CD4-positive, alpha-beta T cell treated with Interleukin-12 subunit alpha and Interleukin-12 subunit beta, for 1 hour (primary cell): ENCODE measurements around the gene EPN1.
A peak's percentile ranks its signal among the peaks of the same experiment; 100 is the strongest.

Experiments
- DNase-seq: peaks from one replicate; pipeline ENCODE4 v3.0.0-alpha.2; 2020

EPN1 gene

DNA sequence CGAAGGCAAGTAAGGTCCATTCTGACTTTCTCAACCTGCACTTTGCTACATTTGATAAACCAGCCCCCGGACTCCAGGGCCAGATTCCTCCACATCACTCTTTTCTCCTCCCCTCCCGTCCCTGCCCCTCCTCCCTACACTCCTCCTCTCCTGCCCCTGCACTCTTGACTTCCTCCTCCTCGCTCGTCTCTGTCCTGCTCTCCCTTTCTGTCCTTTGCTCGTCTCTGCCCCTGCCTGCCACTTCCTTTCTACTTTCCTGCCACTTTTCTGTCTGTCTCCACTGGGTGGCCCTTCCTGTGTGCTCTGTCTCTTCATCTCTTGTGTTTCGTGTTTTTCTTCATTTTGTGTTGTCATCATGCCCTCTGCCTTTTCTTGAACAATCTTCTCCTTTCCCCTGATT lies 13.2 kb upstream of the EPN1 start:
- no peak for DNase-seq

DNA sequence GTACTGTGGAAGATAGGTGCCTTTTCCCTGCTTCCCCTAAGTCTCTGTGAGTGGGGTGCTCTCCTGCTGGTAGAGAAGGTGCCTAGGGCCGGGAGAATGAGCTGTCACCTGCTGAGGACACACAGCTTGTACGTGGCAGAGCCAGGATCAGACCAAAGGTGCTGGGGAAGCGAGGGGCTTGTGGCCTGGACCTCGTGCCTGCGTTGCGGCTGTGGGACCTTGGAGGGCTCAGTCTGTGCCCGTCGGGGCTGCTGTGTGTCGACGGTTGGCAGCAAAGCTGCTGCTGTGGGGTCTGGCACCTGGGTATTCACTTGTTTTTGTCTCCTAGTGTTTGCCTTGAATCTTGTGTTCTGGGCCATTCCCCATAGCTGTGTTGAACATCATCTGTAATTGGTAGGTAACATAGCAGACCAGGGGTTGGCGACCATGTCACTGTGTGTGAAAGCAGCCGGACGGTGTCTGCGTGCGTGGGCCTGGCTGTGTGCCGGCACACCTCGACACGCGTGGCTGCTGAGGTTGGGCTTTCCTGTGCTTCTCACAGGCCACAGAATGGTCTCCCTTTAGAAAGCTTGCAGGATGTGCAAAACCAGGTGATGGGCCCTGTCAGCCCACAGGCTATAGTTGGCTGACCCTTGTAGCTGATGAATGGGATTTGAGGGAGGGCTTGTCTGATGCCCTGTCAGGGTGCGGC lies 11.0 kb upstream of the EPN1 start:
- no peak for DNase-seq

DNA sequence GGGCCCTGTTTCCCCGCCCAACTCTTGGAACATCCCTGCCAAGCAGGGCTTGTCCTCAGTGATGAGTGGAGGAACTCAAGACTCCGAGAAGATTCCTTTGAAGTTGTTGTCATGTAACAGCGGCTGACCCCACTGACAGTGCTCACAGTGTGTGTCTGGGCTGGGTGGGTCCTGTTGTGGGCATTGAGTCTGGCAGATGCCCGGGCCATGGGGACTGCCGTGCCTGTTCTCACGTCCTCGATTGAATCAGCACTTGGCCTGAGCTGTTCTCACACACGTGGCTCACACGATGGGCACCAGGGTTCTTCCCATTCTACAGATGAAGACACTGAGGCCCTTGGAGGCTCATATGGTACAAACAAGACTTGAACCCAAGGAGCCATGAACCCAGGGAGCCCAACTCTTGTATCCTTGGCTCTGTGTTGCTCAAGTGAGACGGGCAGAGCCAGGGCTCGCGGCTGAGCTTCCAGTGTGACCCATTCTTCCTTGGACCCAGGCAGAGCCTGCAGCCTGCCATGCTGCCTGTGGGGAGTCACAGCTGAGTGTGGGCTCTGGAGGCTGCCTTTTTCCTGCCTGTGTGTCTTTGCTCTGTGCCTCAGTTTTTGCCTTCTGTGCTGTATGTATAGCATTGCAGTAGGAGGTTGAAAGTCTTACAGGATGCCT lies 8.6 kb upstream of the EPN1 start:
- DNase-seq = no peak

DNA sequence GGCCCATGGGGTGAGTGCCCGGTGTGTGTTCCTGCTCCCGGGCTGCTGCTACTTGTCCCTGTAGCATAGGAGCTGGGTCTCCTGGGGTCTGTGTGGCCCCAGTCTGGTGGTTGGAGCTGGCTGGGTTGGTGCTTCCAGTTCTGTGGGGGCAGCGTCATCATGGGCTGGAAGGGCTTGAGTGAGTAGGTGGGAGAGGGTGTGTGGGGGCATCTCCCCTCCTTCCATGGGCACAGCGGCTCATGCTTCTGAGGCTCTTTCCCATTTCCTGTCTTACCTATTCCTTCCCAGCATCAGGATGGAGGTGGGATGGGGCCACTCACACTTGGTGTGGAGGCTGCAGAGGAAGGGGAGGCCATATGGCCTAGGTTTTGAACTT lies 8.0 kb upstream of the EPN1 start:
- no peak for DNase-seq

DNA sequence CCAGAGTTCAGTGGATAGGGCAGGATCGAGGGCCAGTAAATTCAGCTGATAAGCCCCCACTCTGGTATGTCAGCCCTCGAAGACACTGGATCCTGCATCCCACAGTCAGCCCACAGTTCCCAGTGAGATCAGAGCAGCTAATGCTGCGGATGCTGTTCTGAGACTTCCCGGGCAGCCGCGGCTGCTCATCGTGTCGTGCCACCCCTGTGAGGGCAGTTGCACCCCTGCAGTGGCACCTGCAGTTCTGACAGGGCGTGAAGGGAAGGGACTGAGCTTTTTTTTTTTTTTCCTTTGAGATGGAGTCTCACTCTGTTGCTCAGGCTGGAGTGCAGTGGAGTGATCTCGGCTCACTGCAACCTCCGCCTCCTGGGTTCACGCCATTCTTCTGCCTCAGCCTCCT lies 7.5 kb upstream of the EPN1 start:
- no peak for DNase-seq

DNA sequence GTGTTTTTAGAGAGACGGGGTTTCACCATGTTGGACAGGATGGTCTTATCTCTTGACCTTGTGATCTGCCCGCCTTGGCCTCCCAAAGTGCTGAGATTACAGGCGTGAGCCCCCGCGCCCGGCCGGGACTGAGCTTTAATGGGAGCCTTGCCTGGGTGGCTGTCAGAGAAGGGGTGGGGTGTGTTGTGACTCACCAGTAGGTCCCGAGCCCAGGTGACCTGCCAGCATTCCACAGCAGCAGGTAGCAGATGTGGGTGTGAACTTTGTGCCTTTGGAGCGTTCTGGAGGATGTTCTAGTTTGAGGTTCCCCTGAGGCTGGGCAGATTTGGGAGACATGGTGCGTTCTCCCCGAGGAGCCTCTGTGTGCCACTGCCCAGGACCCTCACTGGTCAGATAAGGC lies 7.1 kb upstream of the EPN1 start:
- DNase-seq = no peak

DNA sequence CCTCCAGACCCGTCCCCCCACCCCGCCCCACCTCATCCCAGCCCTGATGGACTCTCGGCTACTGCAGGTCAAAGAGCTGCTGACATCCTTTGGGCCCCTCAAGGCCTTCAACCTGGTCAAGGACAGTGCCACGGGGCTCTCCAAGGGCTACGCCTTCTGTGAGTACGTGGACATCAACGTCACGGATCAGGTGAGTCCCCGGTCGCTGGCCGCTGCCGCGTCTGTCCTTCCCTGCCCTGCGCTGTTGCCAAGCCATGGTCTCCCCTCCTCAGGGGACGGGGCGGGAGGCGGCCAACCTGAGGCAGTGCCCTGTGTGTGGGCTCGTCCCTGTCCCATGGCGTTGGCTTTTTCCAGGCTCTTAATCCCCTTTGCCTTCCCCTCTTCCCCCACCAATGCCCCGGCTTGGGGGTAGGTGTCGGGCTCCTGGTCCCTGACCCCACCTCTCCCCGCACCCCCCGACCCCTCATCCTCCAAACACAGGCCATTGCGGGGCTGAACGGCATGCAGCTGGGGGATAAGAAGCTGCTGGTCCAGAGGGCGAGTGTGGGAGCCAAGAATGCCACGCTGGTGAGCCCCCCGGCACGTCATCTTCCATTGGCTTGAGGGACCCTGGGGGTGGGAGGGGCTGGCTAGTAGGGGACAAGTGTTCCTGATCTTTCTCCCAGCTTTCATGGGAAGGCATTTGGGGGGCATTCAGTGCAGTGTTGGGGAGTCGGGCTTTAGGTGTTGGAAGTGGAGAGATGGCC lies 6.2 kb upstream of the EPN1 start:
- no peak for DNase-seq

DNA sequence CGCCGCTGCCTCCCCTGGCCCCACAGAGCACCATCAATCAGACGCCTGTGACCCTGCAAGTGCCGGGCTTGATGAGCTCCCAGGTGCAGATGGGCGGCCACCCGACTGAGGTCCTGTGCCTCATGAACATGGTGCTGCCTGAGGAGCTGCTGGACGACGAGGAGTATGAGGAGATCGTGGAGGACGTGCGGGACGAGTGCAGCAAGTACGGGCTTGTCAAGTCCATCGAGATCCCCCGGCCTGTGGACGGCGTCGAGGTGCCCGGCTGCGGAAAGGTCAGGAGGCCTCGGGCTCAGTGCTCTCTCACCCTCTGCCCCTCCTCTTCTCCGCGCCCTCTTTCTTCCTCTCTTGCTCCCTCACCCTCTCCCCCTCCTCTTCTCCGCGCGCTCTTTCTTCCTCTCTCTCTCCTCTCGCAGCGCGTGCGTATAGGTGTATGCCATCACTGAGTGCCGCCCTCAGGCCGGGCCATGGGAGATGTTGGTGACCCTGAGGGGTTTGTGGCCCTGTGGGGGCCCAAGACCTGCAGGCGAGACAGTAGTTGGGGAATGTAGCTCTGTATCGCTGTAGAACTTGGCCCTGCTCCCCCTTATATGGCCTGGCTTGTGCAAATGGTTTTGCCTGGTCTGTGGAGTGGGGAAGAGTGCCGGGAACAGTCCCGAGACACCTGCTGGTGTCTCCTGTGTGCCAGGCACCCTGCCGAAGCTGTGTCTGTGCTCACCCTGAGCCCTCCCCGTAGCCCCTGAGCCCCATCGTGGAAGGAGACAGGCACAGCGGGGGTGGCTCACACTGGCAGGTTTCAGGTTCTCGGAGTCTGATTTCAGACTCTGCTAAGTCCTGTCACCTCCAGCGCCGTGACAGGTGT lies 5.4 kb upstream of the EPN1 start:
- DNase-seq = no peak

DNA sequence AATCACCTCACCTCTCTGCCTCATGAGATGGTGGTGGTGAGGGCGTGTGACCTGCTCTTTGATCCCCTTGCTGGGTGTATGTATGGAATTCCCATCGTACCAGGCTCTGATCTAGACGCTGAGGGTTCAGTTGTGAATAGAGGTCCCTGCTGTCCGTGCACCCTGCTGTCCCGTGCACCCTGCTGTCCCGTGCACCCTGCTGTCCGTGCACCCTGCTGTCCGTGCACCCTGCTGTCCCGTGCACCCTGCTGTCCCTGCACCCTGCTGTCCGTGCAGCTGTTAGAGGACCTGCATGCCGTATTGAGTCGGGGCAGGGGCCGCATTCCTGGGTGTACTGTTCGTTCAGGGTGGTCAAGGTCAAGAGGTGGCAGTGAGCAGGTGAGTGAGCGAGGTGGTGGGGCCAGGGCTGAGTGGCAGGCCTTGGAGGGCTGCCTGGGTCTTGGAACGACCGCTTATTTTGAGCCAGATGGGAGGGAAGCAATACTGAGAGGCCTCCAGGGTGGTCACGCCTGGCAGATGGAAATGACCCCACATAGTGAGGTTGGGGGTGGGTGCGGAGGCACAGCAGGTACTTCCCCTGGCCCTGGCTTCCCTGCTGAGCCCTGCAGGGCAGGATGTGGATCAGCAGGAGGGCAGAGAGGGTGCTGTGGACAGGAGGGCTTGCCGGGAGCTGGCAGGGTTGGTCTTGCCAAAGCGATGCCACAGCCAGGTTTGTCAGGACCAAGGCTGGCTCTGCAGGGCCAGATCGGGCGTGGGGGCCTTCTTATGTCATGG lies 4.6 kb upstream of the EPN1 start:
- DNase-seq = no peak

DNA sequence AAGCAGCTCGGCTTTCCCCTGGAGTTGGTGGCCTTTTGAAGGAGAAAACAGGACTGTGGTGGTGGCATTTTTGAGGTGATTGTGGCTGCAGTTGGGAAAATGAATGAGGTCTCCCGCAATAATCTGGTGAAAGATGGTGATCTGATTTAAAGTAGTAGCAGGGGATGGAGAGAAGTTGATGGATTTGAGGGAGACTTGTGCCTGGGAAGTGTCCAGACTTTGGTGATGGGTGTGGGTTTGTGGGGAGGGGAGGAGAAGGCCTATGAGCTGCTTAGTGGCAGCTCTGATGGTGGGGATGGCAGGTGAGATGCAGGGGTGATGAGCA lies 4.0 kb upstream of the EPN1 start:
- no peak for DNase-seq

DNA sequence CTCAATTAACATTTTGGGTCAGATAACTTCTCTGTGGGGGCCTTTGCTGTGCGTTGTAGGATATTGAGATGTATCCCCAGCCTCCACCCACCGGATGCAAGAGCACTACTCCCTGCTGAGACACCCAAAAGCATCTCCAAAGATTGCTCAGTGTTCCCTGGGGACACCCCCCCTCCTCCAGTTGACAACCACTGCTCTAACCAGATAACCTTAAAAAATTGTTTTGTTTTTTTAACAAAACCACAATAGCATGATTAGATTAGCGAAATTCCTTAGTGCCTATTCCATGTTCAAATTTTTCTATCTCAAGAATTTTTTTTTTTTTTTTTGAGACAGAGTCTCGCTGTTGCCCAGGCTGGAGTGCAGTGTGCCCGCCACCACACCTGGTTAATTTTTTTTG lies 2.6 kb upstream of the EPN1 start:
- DNase-seq = no peak

DNA sequence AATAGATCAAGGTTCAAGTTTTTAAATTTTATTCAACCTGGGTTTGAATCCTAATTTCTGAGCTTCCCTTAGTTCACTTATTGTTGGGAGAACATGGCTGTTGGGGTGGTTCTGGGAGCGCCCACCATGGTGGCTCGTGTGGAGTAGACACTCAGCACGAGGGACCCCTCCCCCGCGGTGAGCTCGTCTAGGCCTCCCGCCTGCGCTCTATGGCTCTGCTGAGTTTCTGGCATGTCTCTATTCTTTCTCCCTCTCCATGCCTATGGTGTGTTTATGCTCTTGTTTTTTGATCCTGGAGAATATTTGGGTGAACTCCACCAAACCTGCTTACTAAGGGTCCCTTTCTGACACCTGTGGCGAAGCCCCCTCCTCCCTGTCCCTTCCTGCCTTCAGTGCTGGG lies 1.6 kb upstream of the EPN1 start:
- DNase-seq = no peak

DNA sequence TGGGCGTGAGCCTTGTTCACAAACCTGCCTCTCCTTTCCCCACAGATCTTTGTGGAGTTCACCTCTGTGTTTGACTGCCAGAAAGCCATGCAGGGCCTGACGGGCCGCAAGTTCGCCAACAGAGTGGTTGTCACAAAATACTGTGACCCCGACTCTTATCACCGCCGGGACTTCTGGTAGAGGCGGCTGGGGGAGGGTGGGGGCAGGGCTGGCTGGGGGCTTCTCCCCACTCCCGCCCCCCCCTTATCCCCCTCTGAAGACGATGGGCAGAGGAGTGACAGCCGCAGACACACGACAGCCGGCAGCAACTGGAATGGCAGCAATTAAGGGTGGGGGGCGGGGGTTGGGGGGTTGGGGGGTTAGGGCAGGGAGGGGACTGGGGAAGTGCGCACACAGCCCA lies 1.1 kb upstream of the EPN1 start:
- no peak for DNase-seq

DNA sequence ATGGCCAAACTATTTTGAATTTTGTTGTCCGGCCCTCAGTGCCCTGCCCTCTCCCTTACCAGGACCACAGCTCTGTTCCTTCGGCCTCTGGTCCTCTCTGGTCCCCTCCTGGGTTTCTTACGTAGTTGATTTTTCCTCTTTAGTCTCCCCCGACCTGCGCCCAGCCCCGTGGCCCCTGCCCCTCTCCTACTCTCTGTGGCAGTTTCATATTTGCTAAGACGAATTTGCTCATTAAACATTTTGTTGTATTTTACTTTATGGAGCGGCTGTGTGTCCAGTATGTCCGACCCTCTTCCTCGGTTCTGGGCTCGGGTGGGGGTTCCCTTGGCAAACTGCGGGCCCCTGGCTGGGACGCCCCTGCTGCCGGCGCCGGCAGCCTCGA lies 576 bp upstream of the EPN1 start:
- no peak for DNase-seq

DNA sequence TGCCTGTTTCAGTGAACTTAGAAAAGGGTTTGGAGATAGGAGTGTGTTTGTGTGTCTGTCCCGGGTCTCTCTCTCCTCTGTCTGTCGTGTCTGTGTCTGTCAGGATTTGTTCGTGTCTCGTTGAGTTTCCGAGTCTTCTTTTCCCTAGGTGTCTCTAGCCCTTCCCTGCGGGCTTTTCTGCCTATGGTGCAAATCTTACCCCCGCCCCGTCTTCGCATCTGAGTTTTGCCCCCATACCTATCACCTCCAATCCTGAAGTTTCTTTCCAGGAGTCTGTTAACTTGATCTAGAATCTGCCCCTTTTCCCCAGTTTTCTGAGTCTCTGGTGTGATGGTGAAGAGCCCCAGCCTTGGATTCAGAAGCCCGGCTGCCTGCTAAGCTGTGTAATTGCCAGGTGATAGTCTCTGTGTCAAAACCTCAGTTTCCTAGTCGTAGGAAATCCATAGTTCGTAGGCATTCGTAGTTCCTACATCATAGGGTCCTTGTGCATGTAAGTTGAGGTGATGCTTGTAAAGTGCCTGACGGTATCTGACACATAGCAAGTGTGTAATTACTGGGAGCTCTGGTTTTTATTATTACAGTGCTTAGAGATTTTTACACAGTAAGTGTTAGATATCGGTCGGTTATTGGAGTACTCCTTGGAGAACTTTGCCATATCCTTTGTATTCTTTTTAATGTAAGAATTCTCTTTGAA lies 782 bp downstream of the EPN1 start:
- no peak for DNase-seq

DNA sequence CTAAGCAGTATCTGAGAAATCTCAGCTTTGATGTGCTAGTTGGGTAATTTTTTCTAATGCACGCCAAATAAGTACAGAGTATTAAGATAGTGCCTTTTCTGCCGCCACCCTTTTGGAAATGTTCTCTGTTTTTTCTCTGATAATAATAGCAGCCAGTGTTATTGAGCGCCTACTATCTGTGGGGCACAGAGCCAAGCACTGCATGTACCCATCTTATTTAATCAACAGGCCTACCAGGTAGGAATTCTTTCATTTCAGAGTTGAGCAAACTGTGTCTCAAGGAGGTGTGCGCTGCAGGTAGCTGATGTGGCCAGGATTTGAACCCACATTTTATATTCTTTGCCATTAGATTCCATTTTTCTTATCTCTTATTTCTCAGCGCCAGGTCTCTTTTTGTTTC lies 1.4 kb downstream of the EPN1 start:
- DNase-seq = no peak

DNA sequence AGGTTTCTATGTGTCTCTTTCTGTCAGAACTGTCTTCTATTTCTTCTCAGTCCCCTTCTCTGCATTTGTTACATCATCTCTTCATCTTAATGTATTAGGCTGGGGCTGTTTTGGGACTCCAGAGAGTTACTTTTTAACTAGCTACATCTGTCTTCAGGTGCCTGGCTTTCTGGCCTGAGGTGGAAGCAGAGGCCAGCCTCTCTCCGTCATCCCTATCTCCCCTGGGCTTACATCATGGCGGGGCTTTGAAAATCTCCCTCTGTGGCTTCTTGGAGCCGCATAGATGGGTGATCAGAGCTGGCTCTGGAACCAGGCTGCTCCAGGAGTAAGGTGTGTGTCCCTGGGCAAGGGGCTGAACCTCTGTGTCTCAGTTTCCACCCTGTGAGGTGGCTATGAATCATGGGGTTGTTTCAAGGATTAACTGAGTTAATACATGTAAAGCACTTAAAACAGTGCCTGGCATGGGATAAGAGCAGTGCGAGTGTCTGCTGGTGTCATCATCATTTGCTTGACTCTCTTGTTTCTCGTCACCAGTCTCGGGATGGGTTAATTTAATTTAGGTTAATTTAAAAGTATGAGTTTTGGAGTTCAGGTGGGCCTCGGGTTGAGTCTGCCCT lies 2.0 kb downstream of the EPN1 start:
- no peak for DNase-seq

DNA sequence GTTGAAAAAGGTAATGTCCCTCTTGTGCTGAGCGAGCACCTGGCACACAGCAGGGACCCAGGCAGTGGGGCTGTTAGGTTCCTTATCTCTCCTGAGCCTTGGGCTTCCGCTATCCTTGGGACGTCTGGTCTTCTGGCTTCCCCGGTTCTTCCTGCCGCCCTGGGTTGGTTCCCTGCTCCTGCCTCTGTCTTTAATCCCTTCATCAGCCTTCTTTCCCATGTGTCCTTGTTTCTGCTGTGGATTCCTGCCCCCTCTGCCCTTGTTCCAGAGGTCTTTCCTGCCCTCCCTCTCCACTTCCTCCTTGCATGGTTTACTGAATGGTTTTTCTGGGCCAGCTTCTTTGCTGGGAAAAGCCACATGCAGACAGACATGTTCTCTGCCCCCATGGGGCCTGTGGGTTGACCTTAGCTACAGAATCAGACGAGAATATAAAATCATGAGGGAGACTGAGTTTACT lies 2.6 kb downstream of the EPN1 start:
- no peak for DNase-seq

DNA sequence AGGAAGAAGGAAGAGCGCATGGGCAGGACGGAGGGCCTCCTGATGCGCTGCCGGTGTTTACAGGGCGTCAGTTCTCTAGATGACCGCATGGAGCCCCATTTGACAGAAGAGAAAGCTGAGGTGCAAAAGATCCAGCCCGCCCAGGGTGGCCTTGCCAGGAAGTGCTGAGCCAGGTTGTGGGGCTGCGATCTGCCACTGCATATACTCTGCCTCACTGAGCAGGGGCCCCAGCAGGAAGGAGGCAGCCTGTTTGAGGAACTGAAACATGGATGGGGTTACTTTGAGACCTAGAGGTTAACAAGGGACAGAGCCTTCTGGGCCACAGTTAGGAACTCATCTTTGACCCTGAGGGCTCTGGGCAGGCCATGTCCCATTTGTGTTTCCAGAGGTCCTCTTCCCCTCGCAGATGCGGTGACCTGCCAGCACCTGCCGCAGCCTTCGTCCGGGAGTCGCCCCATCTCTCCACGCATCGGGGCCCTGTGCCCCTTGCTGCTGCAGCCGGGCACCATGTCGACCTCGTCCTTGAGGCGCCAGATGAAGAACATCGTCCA lies 3.2 kb downstream of the EPN1 start:
- peak; percentile 27 for DNase-seq

DNA sequence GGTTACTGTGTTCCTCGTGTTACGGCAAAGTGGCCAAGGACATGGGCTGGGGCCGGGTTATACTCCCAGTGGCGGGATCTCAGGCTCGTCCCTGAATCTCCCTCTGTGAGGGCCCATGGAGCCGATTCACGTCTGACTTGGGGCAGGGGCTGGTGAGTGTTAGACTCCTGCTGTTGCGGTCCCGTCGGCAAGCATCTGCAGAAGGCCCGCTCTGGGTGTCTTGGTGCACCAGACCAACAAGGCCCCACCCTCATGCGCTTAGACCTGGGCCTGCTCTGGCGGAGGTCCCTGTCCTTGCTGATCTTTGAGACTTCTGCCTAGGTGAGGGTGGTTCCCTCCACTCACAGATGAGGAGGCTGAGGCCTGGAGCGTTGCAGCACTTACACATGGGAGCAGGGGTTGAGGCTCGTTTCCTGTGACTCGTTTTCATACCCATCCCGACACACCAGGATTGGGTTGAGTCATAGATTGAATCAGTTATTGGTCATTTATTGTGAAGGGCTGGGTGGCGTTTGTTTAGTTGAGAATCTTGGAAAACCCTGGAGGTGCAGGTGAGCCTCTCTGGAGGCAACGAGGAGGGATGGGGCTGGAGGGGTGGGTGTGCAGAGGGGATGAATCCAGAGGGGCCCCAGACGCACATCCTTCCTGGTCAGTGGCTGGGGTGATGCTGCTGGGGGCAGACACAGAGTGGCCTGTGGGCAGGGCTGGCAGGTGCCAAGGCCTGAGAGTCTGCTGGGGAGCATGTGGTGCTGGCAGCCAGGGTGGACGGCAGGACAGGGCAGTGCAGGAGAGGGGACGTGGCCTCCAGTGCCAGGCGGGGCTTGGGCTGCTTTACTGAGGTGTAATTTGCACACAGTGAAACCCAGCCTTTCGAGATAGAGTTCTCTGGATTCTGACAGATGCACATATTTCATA lies 4.6 kb downstream of the EPN1 start:
- DNase-seq = no peak
